VCaP (cell line): ENCODE measurements around the gene TST.

Experiments used
- H3K27ac ChIP-seq: fragments of 450-650 bp; 2 replicates; pipeline ENCODE4 v1.5.1; 2017
- CTCF ChIP-seq: fragments of 450-650 bp; conservative IDR thresholded peaks from 2 replicates; pipeline ENCODE4 v1.5.1; 2017; ENCODE audit warnings: mild to moderate bottlenecking, moderate library complexity

The TST gene

GRCh38 chr22:37017356-37017755 lies 1.9 kb downstream of the TST start:
- no peak overlapping the region for H3K27ac ChIP-seq
- no peak for TF ChIP-seq CTCF

- H3K27ac ChIP-seq, result no peak overlapping the region
- TF ChIP-seq CTCF, result no peak
These were observed 2.9 kb downstream of the TST start for GRCh38 chr22:37016134-37016910.

GRCh38 chr22:37015587-37015878 lies 3.7 kb downstream of the TST start:
- no peak overlapping the region for H3K27ac ChIP-seq
- no peak for TF ChIP-seq CTCF

GRCh38 chr22:37014835-37015586 lies 4.2 kb downstream of the TST start:
- no peak overlapping the region for H3K27ac ChIP-seq
- TF ChIP-seq CTCF, result no peak

- no peak for TF ChIP-seq CTCF
- H3K27ac ChIP-seq, result no peak overlapping the region
These were observed 4.8 kb downstream of the TST start for GRCh38 chr22:37014415-37014806.

- H3K27ac ChIP-seq, result no peak overlapping the region
- no peak for TF ChIP-seq CTCF
These were observed 6.3 kb downstream of the TST start for GRCh38 chr22:37012956-37013355.

GRCh38 chr22:37012262-37012904 lies 6.9 kb downstream of the TST start:
- no peak for TF ChIP-seq CTCF
- H3K27ac ChIP-seq, result no peak overlapping the region
